Forelimb muscle (tissue), 1 donor: Measurements from ENCODE around the gene PPIL6. TPM values are rescaled to one million over a fixed set of nuclear protein-coding genes. Genes with fewer than 3 reads are reported as not detected.
"Not testable (repeated sequence)": the region's sequence is repeated elsewhere in the genome, so short reads cannot be mapped to it uniquely, and the experiment has no call there.

Experiments
- DNase-seq: peaks from one replicate; pipeline ENCODE4 v3.0.0-alpha.2; 2013; ENCODE audit warnings: low read depth
- polyA plus RNA-seq: library from polyadenylated mRNA; unstranded; fragments of 120-200 nt; gene quantifications from one replicate; pipeline ENCODE4 v1.2.1, GENCODE V29; 2013; ENCODE audit not compliant: insufficient read length

PPIL6 gene
- polyA plus RNA-seq, 1 donor, result 5.2 TPM

GRCh38 chr6:109466212-109466923, 25.9 kb upstream of the PPIL6 start:
- DNase-seq, result no peak

- no peak for DNase-seq
These were observed 25.3 kb upstream of the PPIL6 start for GRCh38 chr6:109465772-109466171.

- DNase-seq, result no peak
These were observed 21.5 kb upstream of the PPIL6 start for GRCh38 chr6:109461733-109462526.

- DNase-seq, result not testable (repeated sequence)
These were observed 20.8 kb upstream of the PPIL6 start for GRCh38 chr6:109461205-109461604.

GRCh38 chr6:109460161-109460829, 19.9 kb upstream of the PPIL6 start:
- no peak for DNase-seq

GRCh38 chr6:109458774-109459531, 18.5 kb upstream of the PPIL6 start:
- DNase-seq, result no peak

- no peak for DNase-seq
These were observed 17.2 kb upstream of the PPIL6 start for GRCh38 chr6:109457562-109457996.

GRCh38 chr6:109456710-109457561, 16.5 kb upstream of the PPIL6 start:
- no peak for DNase-seq

- DNase-seq, result no peak
These were observed 15.7 kb upstream of the PPIL6 start for GRCh38 chr6:109456111-109456583.

- no peak for DNase-seq
These were observed 15.1 kb upstream of the PPIL6 start, which contains the start of gene MICAL1 for GRCh38 chr6:109455437-109456110. TSS of gene MICAL1 (minus strand) at chr6:109455772. CDS start at chr6:109454196, 1,576 bp downstream.

- no peak for DNase-seq
These were observed 14.3 kb upstream of the PPIL6 start for GRCh38 chr6:109454496-109455436.

GRCh38 chr6:109453594-109454495, 13.4 kb upstream of the PPIL6 start:
- no peak for DNase-seq

GRCh38 chr6:109453156-109453555, 12.7 kb upstream of the PPIL6 start:
- DNase-seq, result no peak

- DNase-seq, result no peak
These were observed 11.8 kb upstream of the PPIL6 start for GRCh38 chr6:109452181-109452580.

- DNase-seq, result no peak
These were observed 10.9 kb upstream of the PPIL6 start for GRCh38 chr6:109451376-109451775.

GRCh38 chr6:109450801-109451200, 10.4 kb upstream of the PPIL6 start:
- DNase-seq, result no peak

GRCh38 chr6:109449795-109450673, 9.6 kb upstream of the PPIL6 start:
- DNase-seq, result no peak
